GM23338 (cell line): Measurements from ENCODE around the gene ENOX1. TPM values are rescaled to one million over a fixed set of nuclear protein-coding genes. Genes with fewer than 3 reads are reported as not detected.

Experiments used
- ATAC-seq: fragments of 200-7000 bp; cut with Tn5 transposase; 3 replicates; pipeline ENCODE4 v1.9.1; 2020
- DNase-seq: peaks from one replicate; pipeline ENCODE4 v3.0.0-alpha.2; 2015; ENCODE audit warnings: low spot score
- H2AFZ ChIP-seq: fragments of 200-600 bp; sonication (generic); 2 replicates; pipeline ENCODE4 v1.8.0; 2016; ENCODE audit warnings: antibody characterized with exemption, mild to moderate bottlenecking, moderate library complexity
- H3F3A ChIP-seq: fragments of 200-600 bp; sonication (generic); replicated peaks from 2 replicates; pipeline ENCODE4 v1.8.0; 2017; ENCODE audit warnings: antibody characterized with exemption, mixed run types, low read depth
- H3K27ac ChIP-seq: fragments of 200-600 bp; sonication (generic); 2 replicates; pipeline ENCODE4 v1.6.1; 2016; ENCODE audit warnings: low read depth
- H3K27me3 ChIP-seq: fragments of 200-600 bp; sonication (generic); 2 replicates; pipeline ENCODE4 v1.8.0; 2016; ENCODE audit warnings: mild to moderate bottlenecking, mixed run types, moderate library complexity; ENCODE audit not compliant: insufficient read depth
- H3K36me3 ChIP-seq: fragments of 200-600 bp; sonication (generic); 2 replicates; pipeline ENCODE4 v1.8.0; 2016; ENCODE audit warnings: mild to moderate bottlenecking; ENCODE audit not compliant: insufficient read depth
- H3K4me1 ChIP-seq: fragments of 200-600 bp; sonication (generic); 2 replicates; pipeline ENCODE4 v1.8.0; 2016; ENCODE audit warnings: mild to moderate bottlenecking, moderate library complexity; ENCODE audit not compliant: insufficient read depth
- H3K4me2 ChIP-seq: fragments of 200-600 bp; sonication (generic); 2 replicates; pipeline ENCODE4 v1.7.1; 2017; ENCODE audit warnings: mixed run types
- H3K4me3 ChIP-seq: fragments of 200-600 bp; sonication (generic); 2 replicates; pipeline ENCODE4 v1.6.1; 2016; ENCODE audit warnings: mixed run types
- H3K79me2 ChIP-seq: fragments of 200-600 bp; sonication (generic); replicated peaks from 2 replicates; pipeline ENCODE4 v1.8.0; 2017; ENCODE audit warnings: mild to moderate bottlenecking; ENCODE audit not compliant: insufficient read depth
- H3K9me2 ChIP-seq: fragments of 200-600 bp; sonication (generic); 2 replicates; pipeline ENCODE4 v1.8.0; 2017; ENCODE audit not compliant: insufficient read depth
- H4K20me1 ChIP-seq: fragments of 200-600 bp; sonication (generic); replicated peaks from 2 replicates; pipeline ENCODE4 v1.8.0; 2017; ENCODE audit warnings: mild to moderate bottlenecking; ENCODE audit not compliant: insufficient read depth
- H3K27ac Mint-ChIP-seq: 2 replicates; pipeline ENCODE4 v1.8.0; 2020; ENCODE audit warnings: inconsistent platforms, mild to moderate bottlenecking, moderate library complexity, mixed read lengths
- H3K27me3 Mint-ChIP-seq: 3 replicates; pipeline ENCODE4 v1.8.0; 2022; ENCODE audit warnings: low read depth, mild to moderate bottlenecking, moderate library complexity, mixed read lengths, inconsistent platforms; ENCODE audit not compliant: insufficient read depth, poor library complexity
- H3K36me3 Mint-ChIP-seq: 3 replicates; pipeline ENCODE4 v1.8.0; 2021; ENCODE audit warnings: low read depth, mild to moderate bottlenecking, inconsistent platforms, moderate library complexity, mixed read lengths
- H3K4me1 Mint-ChIP-seq: 3 replicates; pipeline ENCODE4 v1.8.0; 2020; ENCODE audit warnings: mild to moderate bottlenecking, inconsistent platforms, mixed read lengths
- H3K4me3 Mint-ChIP-seq: 3 replicates; pipeline ENCODE4 v1.8.0; 2021; ENCODE audit warnings: moderate library complexity, mild to moderate bottlenecking, inconsistent platforms, mixed read lengths
- H3K9me3 Mint-ChIP-seq: 3 replicates; pipeline ENCODE4 v1.8.0; 2020; ENCODE audit warnings: moderate library complexity, mild to moderate bottlenecking, inconsistent platforms, mixed read lengths
- EZH2 ChIP-seq: fragments of 200-600 bp; sonication (generic); IDR thresholded peaks from one replicate; pipeline ENCODE4 v1.8.0; 2017; ENCODE audit warnings: antibody characterized with exemption, mild to moderate bottlenecking, low read depth; ENCODE audit not compliant: unreplicated experiment
- JUNB ChIP-seq: IDR thresholded peaks from one replicate; pipeline ENCODE4 v1.6.1; 2016; ENCODE audit warnings: antibody characterized with exemption; ENCODE audit not compliant: unreplicated experiment
- REST ChIP-seq: IDR thresholded peaks from one replicate; pipeline ENCODE4 v1.6.1; 2018; ENCODE audit warnings: antibody characterized with exemption; ENCODE audit not compliant: unreplicated experiment
- ZNF114 ChIP-seq: fragments of 250-450 bp; sonication (Bioruptor Pico); IDR thresholded peaks from 2 replicates; pipeline ENCODE4 v1.5.0; 2020; ENCODE audit warnings: mild to moderate bottlenecking, moderate library complexity
- ZNF331 ChIP-seq: fragments of 250-450 bp; sonication (Bioruptor Pico); IDR thresholded peaks from 2 replicates; pipeline ENCODE4 v1.5.0; 2020; ENCODE audit warnings: low read depth, mild to moderate bottlenecking, moderate library complexity
- ZNF462 ChIP-seq: fragments of 250-450 bp; sonication (Bioruptor Pico); IDR thresholded peaks from 2 replicates; pipeline ENCODE4 v1.5.0; 2020; ENCODE audit warnings: mild to moderate bottlenecking, moderate library complexity
- polyA plus RNA-seq: library from polyadenylated mRNA; unstranded; fragments of >200 nt; fragmentation: Nextera tagmentation; extraction: Ambion mirVana; gene quantifications from 2 replicates; pipeline ENCODE4 v1.2.1, GENCODE V29; 2016
- total RNA-seq: library from RNA; depleted of rRNA; stranded (reverse); fragments of >200 nt; shearing (Covaris generic); gene quantifications from 2 replicates; pipeline ENCODE4 v1.2.3, GENCODE V29; 2014

Gene ENOX1
- total and polyA plus RNA-seq, 2 experiments from 2014 or later, result 0.66 to 0.81 TPM

- no peak for TF ChIP-seq EZH2
Observed at GRCh38 chr13:43543331-43543730, 243.4 kb downstream of the ENOX1 start (continued).

- H3K9me3 Mint-ChIP-seq, result peaks cover 2% of the 10 kb centered on the region; the same call in 1 of the 3 replicates
- Histone ChIP-seq H3K9me2 (no peaks in the 10 kb centered on the region), H3K4me1 (no peaks in the 10 kb centered on the region), H3K27me3 (no peaks in the 10 kb centered on the region), H3K27ac (no peak overlapping the region), H3K4me3 (no peak overlapping the region), H4K20me1 (no peaks in the 10 kb centered on the region), H3K79me2 (no peaks in the 10 kb centered on the region), H3K36me3 (no peaks in the 10 kb centered on the region), H2AFZ (no peak overlapping the region), H3K4me2 (no peak overlapping the region), H3F3A (no peaks in the 10 kb centered on the region)
- no peaks in the 10 kb centered on the region for H3K36me3 Mint-ChIP-seq
- H3K4me1 Mint-ChIP-seq, result no peaks in the 10 kb centered on the region
- DNase-seq (no peak), ATAC-seq (no peak)
- no peak for TF ChIP-seq ZNF114 (CRISPR knock-in tag)
- no peak for TF ChIP-seq REST
- no peak for TF ChIP-seq ZNF462
- no peak for TF ChIP-seq ZNF331 (CRISPR knock-in tag)
- TF ChIP-seq JUNB, result no peak
- no peak for TF ChIP-seq EZH2
- H3K27ac Mint-ChIP-seq, result no peak overlapping the region
- no peak overlapping the region for H3K4me3 Mint-ChIP-seq
- peaks cover 4% of the 10 kb centered on the region for H3K27me3 Mint-ChIP-seq
Observed at GRCh38 chr13:43537124-43537523, 249.6 kb downstream of the ENOX1 start.
